DMS 273 (cell line): Measurements from ENCODE around the gene RSPH6A.
A peak's percentile ranks its signal among the peaks of the same experiment; 100 is the strongest.

ENCODE experiments used
- DNase-seq: peaks from one replicate; lab custom pipeline; 2025; ENCODE audit not compliant: unreplicated experiment; lab: John Stamatoyannopoulos, UW

The RSPH6A gene

DNA sequence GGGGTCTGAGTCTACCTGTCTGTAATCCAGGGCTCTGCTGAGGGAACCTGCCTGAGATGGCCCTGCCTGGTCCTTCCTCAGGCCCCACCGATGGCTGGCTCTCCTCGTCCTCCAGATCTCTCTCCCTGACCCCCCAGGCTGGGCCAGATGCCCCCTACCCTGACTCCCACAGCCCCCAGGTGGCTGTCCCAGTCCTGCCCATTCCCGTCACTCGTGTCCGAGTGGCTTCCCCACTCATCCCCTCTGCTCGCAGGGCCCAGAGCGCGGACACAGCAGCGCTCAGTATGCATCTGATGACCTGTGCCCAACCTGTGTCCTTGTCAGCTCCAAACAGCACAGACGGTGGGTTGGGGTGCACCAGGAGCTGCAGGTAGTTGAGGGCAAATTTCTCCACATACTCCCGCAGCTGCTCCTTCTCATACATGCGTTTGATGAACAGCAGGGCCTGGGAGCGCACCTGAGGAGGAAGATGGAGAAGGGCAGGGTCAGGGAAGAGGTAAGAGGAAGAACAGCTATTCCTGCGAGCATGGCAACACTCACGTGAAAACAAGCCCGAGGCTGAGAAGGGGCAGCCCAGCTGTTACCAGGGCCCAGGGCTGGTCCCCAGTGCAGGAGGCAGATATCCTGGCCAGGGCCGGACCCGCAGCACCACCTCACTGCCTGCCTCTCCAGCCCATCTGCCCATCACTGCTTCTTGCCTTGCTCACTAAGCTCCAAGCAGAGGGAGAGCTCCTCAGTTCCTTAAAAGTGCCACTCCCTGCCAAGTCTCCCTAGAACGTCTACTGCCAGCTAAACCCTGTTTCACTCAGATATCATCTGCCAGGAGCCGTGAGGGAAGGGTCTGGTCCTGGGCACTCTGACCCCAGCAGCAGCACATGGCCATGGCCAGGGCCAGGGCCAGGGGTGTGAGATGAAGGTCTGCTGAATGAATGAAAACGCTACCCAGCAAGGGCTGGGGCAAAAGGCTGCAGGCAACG, 11.1 kb upstream of the RSPH6A start:
- DNase-seq: no peak

DNA sequence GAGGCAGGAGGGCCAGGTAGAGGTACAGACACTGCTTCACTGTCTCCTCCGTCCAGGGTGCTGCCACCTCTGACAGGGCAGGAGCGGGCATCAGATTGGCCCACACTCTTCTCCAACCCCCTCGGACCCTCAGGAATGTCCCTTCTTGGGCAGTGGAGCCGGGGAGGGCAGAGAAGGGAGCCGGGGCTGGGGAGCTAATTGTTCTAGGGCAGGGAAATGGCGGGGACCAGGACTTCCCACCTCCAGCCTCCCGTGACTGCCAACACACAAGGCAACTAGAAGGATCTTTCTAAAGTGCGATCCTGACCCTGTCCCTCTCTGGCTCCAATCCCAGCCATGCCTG, 10.1 kb upstream of the RSPH6A start:
- no peak for DNase-seq

GRCh38 chr19:45824531-45825262, 9.6 kb upstream of the RSPH6A start:
- DNase-seq: no peak

- DNase-seq: peak; percentile 77
Measured at GRCh38 chr19:45824041-45824471, 8.9 kb upstream of the RSPH6A start.

GRCh38 chr19:45823182-45823581, 8.1 kb upstream of the RSPH6A start:
- no peak for DNase-seq

DNA sequence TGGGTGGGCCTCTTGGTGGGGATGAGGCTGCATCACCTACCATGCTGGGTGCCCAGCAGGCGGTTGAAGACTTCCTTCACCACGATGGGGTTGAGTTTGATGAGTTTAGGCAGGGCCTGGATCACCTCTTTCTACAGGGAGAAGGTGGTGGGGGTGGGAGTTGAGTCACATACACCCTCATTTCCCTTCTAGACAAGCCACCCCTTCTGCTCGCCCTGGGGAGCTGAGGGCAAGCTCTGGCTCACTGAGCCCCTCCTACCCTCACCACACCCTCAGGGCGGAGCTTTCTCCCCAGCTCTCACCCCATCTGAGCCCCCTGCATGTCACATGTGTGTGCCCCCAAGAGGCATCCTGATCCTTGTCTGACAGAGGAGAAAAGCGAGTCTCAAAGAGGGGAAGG, 7.6 kb upstream of the RSPH6A start:
- DNase-seq: no peak

- DNase-seq: no peak
Measured at GRCh38 chr19:45821570-45821969, 6.5 kb upstream of the RSPH6A start.

- no peak for DNase-seq
Measured at GRCh38 chr19:45821103-45821521, 6.0 kb upstream of the RSPH6A start.

- DNase-seq: no peak
Measured at GRCh38 chr19:45820413-45821102, 5.5 kb upstream of the RSPH6A start.

DNA sequence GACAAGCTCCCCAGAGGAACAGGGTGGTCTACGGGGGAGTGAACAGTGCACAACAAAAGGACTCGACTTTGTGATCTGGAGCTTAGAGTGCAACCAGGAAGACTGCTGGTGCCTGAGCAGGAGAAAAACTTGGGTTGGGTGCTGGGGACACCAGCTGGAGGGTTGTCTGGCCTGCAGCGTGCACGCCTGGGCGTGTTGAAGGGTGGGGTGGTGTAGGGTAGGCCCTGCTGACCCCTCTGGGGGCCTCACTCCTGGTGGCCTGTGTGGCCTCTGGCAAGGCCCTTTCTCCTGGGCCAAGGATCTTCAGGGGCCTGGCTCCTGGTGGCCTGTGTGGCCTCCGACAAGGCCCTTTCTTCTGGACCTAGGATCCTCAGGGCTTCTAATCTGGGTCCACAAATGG, 4.7 kb upstream of the RSPH6A start:
- no peak for DNase-seq

DNA sequence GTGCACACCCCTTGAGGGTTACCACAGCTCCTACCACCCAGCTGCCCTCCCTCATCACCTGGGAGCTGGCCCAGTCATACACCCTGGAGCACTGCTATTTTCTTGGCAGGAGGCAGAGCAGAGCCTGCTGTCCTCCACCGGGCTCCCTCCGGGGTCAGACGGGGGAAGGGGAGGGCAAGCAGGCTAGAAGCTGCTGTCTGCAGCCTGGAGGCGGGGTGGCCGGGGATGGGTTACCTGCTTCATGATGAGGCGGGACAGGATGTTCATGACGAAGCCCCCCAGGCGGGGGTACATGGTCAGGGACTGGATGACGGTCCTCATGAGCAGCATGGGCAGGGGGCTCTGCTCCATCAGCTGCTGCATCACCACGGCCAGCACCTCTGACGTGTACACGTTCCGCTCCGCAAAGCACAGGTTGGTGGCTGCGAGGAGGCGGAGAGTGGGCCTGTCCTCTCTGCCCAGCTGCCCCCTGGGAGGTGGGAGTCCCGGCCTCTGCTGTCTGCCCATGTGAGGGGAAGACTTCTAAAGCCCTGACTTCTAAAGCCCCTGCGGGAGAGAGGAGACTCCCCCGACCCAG, 2.7 kb upstream of the RSPH6A start:
- DNase-seq: no peak

DNA sequence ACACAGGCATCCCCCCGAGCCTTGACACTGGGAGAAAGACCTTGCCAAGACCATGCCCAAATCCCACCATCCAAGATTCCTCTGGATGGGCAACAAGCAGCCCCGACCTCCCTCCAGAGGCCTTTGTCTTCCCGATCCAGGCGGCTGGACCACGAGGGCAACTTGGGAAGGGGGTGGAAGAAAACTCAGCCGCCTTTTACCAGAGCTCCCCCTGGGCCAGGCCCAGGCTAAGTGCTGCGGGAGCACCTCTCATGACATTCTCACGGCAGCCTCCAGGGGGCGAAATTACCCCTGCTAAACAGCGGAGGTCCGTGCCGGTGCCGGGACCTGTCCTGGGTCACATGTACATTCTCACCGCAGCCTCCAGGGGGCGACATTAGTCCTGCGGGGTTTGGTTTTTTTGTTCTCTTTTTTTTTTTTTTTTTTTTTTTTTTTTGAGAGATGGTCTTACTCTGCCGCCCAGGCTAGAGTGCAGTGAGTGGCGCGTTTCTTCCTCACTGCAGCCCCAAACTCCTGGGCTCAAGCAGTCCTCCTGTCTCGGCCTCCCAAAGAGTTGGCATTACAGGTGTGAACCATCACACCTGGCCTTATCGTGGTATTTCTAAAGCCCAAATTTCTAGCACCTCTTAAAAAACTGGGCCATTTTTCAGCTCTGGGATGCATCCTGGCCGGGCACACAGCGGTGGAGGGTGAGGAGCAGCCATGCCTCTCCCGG, 2.1 kb upstream of the RSPH6A start:
- peak; percentile 98 for DNase-seq

- DNase-seq: no peak
Measured at GRCh38 chr19:45816236-45817009, 1.3 kb upstream of the RSPH6A start.

DNA sequence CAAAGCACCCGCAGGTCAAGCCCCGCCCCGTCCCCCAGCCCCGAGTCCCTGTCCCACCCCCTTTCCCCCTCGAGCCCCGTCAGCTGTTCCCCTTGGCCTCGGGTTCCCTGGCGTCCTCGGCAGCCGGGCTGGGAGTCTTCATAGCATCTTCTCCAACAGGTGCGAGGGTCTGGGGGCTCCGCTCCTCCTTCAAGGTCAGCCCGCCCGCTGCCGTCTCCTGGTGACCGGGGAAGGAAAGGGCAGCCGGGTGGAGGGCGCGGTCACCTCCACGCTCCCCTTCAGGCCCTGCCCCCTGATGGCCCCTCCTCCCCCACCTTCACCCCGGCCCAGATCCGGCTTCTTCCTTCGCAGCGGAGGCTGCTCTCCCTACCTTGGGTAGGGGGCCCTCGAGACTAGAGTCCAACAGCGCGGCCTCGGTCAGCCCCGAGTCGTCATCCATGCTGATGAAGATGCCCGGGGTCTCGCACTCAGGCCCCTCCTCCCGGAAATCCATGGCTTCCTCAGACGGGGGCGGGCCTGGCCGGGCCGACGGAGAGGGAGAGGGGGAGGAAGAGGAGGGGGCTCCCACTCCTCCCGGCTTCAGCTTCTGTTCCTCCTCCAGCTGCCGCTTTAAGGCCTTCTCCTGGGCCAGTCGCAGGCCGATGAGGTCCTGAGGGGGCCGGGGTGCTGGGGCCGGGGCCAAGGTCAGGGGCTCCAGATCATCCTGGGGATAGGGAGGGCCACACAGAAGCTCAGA, 541 bp upstream of the RSPH6A start:
- no peak for DNase-seq

DNA sequence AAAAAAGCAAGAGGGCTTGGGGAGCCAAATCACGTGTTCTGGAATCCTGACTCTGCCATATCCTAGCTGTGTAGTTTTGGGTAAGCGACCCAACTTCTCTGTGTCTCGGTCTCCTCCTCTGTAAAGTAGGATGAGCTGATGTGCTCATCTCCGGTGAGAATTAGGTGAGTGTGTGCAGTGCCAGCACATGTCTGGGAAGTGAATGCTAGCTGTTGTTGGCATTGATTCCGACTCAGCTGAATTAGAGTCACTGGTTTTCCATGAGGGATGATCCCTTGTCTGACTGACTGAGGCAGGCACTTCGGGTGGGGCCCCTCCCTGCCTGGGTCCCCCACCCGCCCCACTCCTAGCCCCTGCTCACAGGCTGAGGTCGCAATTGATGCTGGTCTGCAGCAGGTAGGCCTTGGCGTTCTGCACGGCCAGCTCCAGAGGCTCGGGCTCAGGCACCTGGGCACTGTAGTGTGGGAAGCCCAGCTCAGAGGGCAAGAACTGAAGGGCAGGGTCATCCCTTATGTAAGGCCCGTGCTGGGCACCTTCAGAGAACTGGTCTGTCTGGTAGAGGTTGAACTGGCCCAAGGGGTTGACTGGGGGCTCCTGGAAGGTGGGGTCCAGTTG, 835 bp downstream of the RSPH6A start:
- no peak for DNase-seq

DNA sequence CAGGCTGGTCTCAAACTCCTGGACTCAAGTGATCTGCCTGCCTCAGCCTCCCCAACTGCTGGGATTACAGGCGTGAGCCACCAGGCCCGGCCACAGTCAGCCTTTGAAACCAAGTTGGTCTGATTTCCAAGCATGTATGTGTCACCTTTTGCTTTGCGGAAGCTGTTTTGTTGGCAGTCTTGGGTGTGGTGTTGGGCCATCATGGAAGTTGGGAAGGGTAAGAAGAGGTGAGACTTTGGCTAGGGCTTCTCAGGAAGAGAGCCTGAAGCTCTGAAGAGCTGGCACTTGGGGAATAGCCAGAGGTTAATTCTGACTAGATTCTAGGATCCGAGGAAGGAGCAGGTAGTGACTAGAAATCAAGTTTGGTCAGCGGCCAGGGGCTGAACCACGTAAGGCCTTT, 2.8 kb downstream of the RSPH6A start:
- DNase-seq: no peak

DNA sequence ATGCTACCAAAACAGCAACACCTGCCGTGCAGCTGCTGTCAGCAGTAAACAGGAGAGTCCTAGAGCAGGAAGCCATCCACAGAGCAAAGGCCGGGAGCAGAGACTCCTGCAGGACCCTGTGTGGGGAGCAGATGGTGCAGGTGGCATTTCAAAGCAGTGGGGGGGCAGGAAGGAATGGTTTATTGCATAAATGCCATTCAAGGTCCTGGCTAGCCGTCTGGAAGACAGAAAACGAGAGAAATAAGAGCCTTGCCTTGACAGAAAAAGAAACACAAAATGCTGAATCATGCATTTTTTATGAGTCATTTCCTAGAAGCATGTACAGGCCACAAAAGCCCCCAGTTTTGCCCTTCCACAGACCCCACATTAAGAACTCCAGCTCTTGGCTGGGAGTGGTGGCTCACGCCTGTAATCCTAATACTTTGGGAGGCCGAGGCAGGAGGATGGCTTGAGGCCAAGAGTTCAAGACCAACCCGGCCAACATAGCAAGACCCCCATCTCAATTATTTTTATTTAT, 5.4 kb downstream of the RSPH6A start:
- peak; percentile 96 for DNase-seq

DNA sequence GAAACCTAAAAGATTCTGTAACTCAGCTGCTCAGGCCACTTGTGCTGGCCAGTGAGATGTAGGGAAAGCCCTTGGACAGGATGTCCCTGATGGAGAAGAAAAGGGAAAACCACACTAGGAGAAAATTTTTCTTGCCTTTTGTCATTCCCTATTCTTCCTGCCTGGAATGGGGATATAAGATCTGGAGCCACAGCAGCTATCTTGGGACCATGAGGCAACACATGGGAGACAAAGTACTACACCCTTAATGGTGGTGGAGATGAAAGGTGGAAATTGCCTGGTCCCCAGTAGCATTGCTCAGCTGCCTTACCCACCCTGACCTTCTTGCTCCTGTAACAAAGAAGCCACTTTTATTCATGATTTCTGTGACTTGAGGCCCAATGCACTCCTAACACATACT, 9.4 kb downstream of the RSPH6A start:
- DNase-seq: no peak

DNA sequence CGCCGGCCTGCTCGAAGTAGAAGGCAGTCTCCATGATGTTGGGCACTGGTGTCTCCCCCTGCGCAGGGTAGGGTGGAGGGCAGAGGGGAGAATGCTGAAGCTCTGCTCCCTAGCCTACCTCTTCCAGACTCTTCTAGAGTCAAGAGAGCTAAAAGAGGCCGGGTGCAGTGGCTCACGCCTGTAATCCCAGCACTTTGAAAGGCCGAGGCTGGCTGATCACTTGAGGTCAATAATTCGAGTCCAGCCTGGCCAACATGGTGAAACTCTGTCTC, 10.2 kb downstream of the RSPH6A start:
- no peak for DNase-seq
